ENCODE results near the gene KCNMB4.
A peak's percentile ranks its signal among the peaks of the same experiment; 100 is the strongest.

DNA sequence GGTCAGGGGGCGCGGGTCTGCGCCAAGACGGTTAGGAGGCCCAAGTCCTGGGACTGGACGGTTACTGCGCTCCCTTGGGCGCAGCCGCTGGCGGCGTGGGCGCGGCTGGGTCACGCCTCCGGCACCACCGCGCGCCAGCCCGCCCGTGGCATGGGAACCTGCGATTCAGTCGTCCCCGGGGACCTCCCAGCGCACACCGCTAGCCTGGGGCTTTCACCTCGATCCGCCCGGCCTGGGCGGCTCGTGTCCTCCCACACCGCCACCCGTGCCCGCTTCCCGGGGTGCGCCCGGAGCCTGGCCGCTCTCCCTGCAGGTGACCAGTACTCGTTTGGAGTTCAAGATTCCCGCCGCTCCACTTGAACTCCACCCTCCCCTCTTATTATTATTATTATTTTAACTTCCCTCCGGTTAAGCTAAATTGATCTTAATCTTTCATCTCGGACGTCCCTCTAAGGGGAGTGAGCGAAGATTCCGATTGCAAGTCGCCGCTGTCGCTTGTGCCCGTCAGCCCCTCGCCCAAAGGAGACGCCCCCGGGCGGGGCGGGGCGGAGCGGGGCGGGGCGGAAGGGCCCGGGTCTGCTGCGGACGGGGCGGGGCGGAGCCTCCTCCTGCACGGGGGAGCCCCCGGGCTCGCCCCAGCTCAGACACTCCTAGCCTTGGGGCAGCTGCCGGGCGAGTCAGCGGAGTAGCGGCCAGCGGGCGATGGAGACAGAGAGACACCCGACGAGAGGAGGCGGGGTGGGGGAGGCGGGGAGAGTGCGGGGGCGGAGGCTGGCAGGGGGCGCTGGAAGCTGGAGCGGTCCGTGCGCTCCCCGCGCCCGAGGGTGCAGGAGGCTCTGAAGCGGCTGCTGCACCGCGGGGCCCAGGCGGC is at the start of gene KCNMB4:
- TF ChIP-seq, protein P1, sequence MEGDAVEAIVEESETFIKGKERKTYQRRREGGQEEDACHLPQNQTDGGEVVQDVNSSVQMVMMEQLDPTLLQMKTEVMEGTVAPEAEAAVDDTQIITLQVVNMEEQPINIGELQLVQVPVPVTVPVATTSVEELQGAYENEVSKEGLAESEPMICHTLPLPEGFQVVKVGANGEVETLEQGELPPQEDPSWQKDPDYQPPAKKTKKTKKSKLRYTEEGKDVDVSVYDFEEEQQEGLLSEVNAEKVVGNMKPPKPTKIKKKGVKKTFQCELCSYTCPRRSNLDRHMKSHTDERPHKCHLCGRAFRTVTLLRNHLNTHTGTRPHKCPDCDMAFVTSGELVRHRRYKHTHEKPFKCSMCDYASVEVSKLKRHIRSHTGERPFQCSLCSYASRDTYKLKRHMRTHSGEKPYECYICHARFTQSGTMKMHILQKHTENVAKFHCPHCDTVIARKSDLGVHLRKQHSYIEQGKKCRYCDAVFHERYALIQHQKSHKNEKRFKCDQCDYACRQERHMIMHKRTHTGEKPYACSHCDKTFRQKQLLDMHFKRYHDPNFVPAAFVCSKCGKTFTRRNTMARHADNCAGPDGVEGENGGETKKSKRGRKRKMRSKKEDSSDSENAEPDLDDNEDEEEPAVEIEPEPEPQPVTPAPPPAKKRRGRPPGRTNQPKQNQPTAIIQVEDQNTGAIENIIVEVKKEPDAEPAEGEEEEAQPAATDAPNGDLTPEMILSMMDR (IDR thresholded peaks at IDR 0.05; ENCODE audit: low read depth, low read length), result no peak
- peak; percentile 16 for TF ChIP-seq POLR2A (IDR thresholded peaks at IDR 0.05; ENCODE audit: extremely low read depth, insufficient read length)
- no peak for TF ChIP-seq MYC (IDR thresholded peaks at IDR 0.05; ENCODE audit: low read depth, low read length)
- TF ChIP-seq, protein P2, sequence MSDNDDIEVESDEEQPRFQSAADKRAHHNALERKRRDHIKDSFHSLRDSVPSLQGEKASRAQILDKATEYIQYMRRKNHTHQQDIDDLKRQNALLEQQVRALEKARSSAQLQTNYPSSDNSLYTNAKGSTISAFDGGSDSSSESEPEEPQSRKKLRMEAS (IDR thresholded peaks at IDR 0.05; ENCODE audit: low read depth, low read length), result no peak
